WTC11 (cell line): Measurements from ENCODE around the gene MYBPHL. TPM values are rescaled to one million over a fixed set of nuclear protein-coding genes. Genes with fewer than 3 reads are reported as not detected.

Experiments used
- ATAC-seq: fragments of 200-7000 bp; cut with Tn5 transposase; 2 replicates; pipeline ENCODE4 v1.10.0; 2021; ENCODE audit warnings: mild to moderate bottlenecking, moderate library complexity
- CTCF ChIA-PET: fragments of 300-600 bp; sonication (Branson Sonifier 250); formaldehyde crosslinking; loops from one replicate; lab custom pipeline; 2021; ENCODE audit warnings: antibody characterized with exemption; lab: Charles Lee
- POLR2A ChIA-PET: fragments of 350-600 bp; sonication (Branson Sonifier 250); formaldehyde crosslinking; loops from one replicate; lab custom pipeline; 2021; ENCODE audit warnings: antibody characterized with exemption; lab: Charles Lee
- DNase-seq: peaks from one replicate; pipeline ENCODE4 v3.0.0; 2021; ENCODE audit warnings: low spot score
- H3K27ac Mint-ChIP-seq: 2 replicates; pipeline ENCODE4 v1.8.0; 2021; ENCODE audit warnings: mixed read lengths
- H3K27me3 Mint-ChIP-seq: 2 replicates; pipeline ENCODE4 v1.8.0; 2021; ENCODE audit warnings: low read depth, mild to moderate bottlenecking, moderate library complexity, mixed read lengths
- H3K36me3 Mint-ChIP-seq: 2 replicates; pipeline ENCODE4 v1.8.0; 2021; ENCODE audit warnings: mixed read lengths
- H3K4me1 Mint-ChIP-seq: 2 replicates; pipeline ENCODE4 v1.8.0; 2022; ENCODE audit warnings: mixed read lengths
- H3K4me3 Mint-ChIP-seq: 2 replicates; pipeline ENCODE4 v1.8.0; 2021; ENCODE audit warnings: mild to moderate bottlenecking, moderate library complexity, mixed read lengths
- H3K9me3 Mint-ChIP-seq: 2 replicates; pipeline ENCODE4 v1.8.0; 2021; ENCODE audit warnings: mixed read lengths
- ATF1 ChIP-seq: sonication (generic); formaldehyde crosslinking; IDR thresholded peaks from 2 replicates; pipeline ENCODE4 v1.8.1; 2023; ENCODE audit warnings: mild to moderate bottlenecking, moderate library complexity, missing genetic modification reagents
- CREB1 ChIP-seq: sonication (generic); formaldehyde crosslinking; IDR thresholded peaks from 2 replicates; pipeline ENCODE4 v1.8.0; 2023; ENCODE audit warnings: mild to moderate bottlenecking, missing genetic modification reagents
- FOXJ3 ChIP-seq: sonication (generic); formaldehyde crosslinking; IDR thresholded peaks from 2 replicates; pipeline ENCODE4 v1.9.0; 2021; ENCODE audit warnings: missing genetic modification reagents, mild to moderate bottlenecking, borderline replicate concordance
- GRHL2 ChIP-seq: fragments of 250-450 bp; sonication (Bioruptor Pico); IDR thresholded peaks from 2 replicates; pipeline ENCODE4 v1.8.0; 2022; ENCODE audit warnings: mild to moderate bottlenecking, moderate library complexity; ENCODE audit not compliant: insufficient replicate concordance, severe bottlenecking
- GTF2I ChIP-seq: fragments of 250-450 bp; sonication (Bioruptor Pico); conservative IDR thresholded peaks from 2 replicates; pipeline ENCODE4 v1.4.0; 2021; ENCODE audit warnings: mild to moderate bottlenecking
- KAT7 ChIP-seq: sonication (generic); formaldehyde crosslinking; IDR thresholded peaks from 2 replicates; pipeline ENCODE4 v1.8.1; 2023; ENCODE audit warnings: missing genetic modification reagents, mild to moderate bottlenecking, borderline replicate concordance
- NFATC4 ChIP-seq: fragments of 250-450 bp; sonication (Bioruptor Pico); IDR thresholded peaks from 2 replicates; pipeline ENCODE4 v1.9.0; 2021; ENCODE audit warnings: mild to moderate bottlenecking
- NR1H2 ChIP-seq: sonication (generic); formaldehyde crosslinking; IDR thresholded peaks from 2 replicates; pipeline ENCODE4 v1.9.0; 2021; ENCODE audit warnings: mild to moderate bottlenecking, moderate library complexity, missing genetic modification reagents
- ZNF219 ChIP-seq: sonication (generic); formaldehyde crosslinking; IDR thresholded peaks from 2 replicates; pipeline ENCODE4 v1.8.0; 2023; ENCODE audit warnings: missing genetic modification reagents, mild to moderate bottlenecking, borderline replicate concordance
- ZNF232 ChIP-seq: sonication (generic); formaldehyde crosslinking; IDR thresholded peaks from 2 replicates; pipeline ENCODE4 v1.8.0; 2022; ENCODE audit warnings: mild to moderate bottlenecking, missing genetic modification reagents
- ZNF671 ChIP-seq: fragments of 250-450 bp; sonication (Bioruptor Pico); IDR thresholded peaks from 2 replicates; pipeline ENCODE4 v1.8.0; 2021; ENCODE audit warnings: mild to moderate bottlenecking
- total RNA-seq: library from RNA; stranded (reverse); gene quantifications from 3 replicates; pipeline ENCODE4 v1.2.3, GENCODE V29; 2021
- TF ChIP-seq, protein P1 (sequence below): fragments of 250-450 bp; sonication (Bioruptor Pico); IDR thresholded peaks from 2 replicates; pipeline ENCODE4 v1.8.0; 2021; ENCODE audit warnings: mild to moderate bottlenecking
- TF ChIP-seq, protein P2 (sequence below): sonication (generic); formaldehyde crosslinking; IDR thresholded peaks from 2 replicates; pipeline ENCODE4 v1.8.1; 2022; ENCODE audit warnings: missing genetic modification reagents, borderline replicate concordance
- TF ChIP-seq, protein P3 (sequence below): sonication (generic); formaldehyde crosslinking; IDR thresholded peaks from 2 replicates; pipeline ENCODE4 v1.8.1; 2023; ENCODE audit warnings: mild to moderate bottlenecking, moderate library complexity, missing genetic modification reagents
- TF ChIP-seq, protein P4 (sequence below): sonication (generic); formaldehyde crosslinking; IDR thresholded peaks from 2 replicates; pipeline ENCODE4 v1.8.0; 2023; ENCODE audit warnings: missing genetic modification reagents, mild to moderate bottlenecking, borderline replicate concordance
- TF ChIP-seq, protein P5 (sequence below): fragments of 250-450 bp; sonication (Bioruptor Pico); IDR thresholded peaks from 2 replicates; pipeline ENCODE4 v1.9.0; 2021; ENCODE audit warnings: mild to moderate bottlenecking
- TF ChIP-seq, protein P6 (sequence below): fragments of 200-600 bp; IDR thresholded peaks from 2 replicates; pipeline ENCODE4 v1.8.0; 2022; ENCODE audit warnings: antibody characterized with exemption

MYBPHL gene
- total RNA-seq, 1 experiment from 2014 or later, result 1.2 TPM

DNA sequence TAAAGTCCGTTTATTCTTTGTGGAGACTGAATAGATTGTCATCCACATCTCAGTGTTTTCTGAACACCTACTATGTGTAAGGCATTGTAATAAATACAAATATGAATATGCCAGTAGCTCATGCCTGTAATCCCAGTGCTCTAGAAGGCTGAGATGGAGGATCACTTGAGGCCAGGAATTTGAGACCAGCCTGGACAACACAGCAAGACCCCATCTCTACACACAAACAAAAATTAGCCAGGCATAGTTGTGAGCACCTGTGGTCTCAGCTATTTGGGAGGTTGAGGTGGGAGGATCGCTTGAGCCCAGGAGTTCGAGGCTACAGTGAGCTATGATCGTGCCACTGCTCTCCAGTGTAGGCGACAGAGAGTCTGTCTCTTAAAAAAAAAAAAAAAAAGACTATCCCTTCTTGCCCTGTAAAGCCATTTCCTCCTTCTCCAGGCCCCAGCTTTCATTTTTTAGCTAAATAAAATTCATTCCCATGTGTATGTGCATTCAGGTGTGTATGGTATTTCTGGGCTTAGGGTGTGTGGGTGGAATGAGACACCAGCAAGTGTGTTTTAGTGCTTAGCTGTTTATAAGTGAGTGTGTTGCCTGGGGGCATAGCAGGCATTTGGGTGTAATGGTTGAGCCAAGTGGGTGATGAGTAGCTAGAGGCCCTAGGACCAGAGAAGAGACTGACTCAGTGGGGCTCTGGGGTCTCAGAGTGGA, 49.7 kb downstream of the MYBPHL start:
- DNase-seq, result no peak
- 0 out of 2 replicates have a peak, but pooled peaks cover 4% of the 10 kb centered on the region for H3K9me3 Mint-ChIP-seq
- no peak for ATAC-seq
- TF ChIP-seq CREB1 (CRISPR knock-in tag), result no peak
- no peak for TF ChIP-seq NR1H2
- TF ChIP-seq, protein P1, sequence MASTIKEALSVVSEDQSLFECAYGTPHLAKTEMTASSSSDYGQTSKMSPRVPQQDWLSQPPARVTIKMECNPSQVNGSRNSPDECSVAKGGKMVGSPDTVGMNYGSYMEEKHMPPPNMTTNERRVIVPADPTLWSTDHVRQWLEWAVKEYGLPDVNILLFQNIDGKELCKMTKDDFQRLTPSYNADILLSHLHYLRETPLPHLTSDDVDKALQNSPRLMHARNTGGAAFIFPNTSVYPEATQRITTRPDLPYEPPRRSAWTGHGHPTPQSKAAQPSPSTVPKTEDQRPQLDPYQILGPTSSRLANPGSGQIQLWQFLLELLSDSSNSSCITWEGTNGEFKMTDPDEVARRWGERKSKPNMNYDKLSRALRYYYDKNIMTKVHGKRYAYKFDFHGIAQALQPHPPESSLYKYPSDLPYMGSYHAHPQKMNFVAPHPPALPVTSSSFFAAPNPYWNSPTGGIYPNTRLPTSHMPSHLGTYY (CRISPR knock-in tag), result no peak
- TF ChIP-seq FOXJ3, result no peak
- TF ChIP-seq, protein P2, sequence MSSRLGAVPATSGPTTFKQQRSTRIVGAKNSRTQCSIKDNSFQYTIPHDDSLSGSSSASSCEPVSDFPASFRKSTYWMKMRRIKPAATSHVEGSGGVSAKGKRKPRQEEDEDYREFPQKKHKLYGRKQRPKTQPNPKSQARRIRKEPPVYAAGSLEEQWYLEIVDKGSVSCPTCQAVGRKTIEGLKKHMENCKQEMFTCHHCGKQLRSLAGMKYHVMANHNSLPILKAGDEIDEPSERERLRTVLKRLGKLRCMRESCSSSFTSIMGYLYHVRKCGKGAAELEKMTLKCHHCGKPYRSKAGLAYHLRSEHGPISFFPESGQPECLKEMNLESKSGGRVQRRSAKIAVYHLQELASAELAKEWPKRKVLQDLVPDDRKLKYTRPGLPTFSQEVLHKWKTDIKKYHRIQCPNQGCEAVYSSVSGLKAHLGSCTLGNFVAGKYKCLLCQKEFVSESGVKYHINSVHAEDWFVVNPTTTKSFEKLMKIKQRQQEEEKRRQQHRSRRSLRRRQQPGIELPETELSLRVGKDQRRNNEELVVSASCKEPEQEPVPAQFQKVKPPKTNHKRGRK (CRISPR knock-in tag), result no peak
- TF ChIP-seq GRHL2 (CRISPR knock-in tag), result no peak
- no peak for TF ChIP-seq ZNF219 (CRISPR knock-in tag)
- TF ChIP-seq NFATC4 (CRISPR knock-in tag), result no peak
- no peak for TF ChIP-seq ZNF671 (CRISPR knock-in tag)
- TF ChIP-seq ATF1 (CRISPR knock-in tag), result no peak
- TF ChIP-seq, protein P3, sequence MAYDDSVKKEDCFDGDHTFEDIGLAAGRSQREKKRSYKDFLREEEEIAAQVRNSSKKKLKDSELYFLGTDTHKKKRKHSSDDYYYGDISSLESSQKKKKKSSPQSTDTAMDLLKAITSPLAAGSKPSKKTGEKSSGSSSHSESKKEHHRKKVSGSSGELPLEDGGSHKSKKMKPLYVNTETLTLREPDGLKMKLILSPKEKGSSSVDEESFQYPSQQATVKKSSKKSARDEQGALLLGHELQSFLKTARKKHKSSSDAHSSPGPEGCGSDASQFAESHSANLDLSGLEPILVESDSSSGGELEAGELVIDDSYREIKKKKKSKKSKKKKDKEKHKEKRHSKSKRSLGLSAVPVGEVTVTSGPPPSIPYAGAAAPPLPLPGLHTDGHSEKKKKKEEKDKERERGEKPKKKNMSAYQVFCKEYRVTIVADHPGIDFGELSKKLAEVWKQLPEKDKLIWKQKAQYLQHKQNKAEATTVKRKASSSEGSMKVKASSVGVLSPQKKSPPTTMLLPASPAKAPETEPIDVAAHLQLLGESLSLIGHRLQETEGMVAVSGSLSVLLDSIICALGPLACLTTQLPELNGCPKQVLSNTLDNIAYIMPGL, result no peak
- TF ChIP-seq KAT7 (CRISPR knock-in tag), result no peak
- TF ChIP-seq, protein P4, sequence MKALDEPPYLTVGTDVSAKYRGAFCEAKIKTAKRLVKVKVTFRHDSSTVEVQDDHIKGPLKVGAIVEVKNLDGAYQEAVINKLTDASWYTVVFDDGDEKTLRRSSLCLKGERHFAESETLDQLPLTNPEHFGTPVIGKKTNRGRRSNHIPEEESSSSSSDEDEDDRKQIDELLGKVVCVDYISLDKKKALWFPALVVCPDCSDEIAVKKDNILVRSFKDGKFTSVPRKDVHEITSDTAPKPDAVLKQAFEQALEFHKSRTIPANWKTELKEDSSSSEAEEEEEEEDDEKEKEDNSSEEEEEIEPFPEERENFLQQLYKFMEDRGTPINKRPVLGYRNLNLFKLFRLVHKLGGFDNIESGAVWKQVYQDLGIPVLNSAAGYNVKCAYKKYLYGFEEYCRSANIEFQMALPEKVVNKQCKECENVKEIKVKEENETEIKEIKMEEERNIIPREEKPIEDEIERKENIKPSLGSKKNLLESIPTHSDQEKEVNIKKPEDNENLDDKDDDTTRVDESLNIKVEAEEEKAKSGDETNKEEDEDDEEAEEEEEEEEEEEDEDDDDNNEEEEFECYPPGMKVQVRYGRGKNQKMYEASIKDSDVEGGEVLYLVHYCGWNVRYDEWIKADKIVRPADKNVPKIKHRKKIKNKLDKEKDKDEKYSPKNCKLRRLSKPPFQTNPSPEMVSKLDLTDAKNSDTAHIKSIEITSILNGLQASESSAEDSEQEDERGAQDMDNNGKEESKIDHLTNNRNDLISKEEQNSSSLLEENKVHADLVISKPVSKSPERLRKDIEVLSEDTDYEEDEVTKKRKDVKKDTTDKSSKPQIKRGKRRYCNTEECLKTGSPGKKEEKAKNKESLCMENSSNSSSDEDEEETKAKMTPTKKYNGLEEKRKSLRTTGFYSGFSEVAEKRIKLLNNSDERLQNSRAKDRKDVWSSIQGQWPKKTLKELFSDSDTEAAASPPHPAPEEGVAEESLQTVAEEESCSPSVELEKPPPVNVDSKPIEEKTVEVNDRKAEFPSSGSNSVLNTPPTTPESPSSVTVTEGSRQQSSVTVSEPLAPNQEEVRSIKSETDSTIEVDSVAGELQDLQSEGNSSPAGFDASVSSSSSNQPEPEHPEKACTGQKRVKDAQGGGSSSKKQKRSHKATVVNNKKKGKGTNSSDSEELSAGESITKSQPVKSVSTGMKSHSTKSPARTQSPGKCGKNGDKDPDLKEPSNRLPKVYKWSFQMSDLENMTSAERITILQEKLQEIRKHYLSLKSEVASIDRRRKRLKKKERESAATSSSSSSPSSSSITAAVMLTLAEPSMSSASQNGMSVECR, result no peak
- H3K36me3 Mint-ChIP-seq, result peaks cover 5% of the 10 kb centered on the region
- POLR2A ChIA-PET, result no interaction called here
- peaks cover 43% of the 10 kb centered on the region for H3K4me1 Mint-ChIP-seq
- CTCF ChIA-PET, result interaction anchor here (1.1 to 6.0 kb wide), 3 partner anchors 17 to 64 kb away, joined by 4 to 109 read pairs (median 46); no protein-coding TSS in a partner anchor
- peak overlapping the region; percentile 79; the same call in 1 of the 2 replicates for H3K27ac Mint-ChIP-seq
- no peak overlapping the region for H3K4me3 Mint-ChIP-seq
- no peaks in the 10 kb centered on the region for H3K27me3 Mint-ChIP-seq

DNA sequence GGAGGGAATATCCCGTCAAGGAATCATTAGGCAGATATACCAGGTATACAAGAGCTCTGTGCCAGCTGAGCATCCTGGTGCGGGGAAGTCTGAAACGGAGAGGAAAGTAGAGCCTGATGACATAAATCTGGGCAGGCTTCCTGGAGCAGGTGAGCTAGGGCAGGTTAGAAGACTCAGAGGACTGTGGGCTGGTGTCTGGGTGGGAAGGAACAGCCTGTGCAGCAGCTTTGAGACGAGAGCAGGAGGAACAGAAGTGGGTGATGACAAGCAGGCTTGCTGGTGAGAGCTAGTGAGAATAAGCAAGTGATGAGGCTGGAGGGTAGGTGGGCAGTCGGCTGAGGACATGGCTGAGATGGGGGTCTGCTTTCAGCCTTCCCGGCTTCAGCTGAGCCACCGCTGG, 50.7 kb downstream of the MYBPHL start:
- ChIA-PET CTCF (interaction anchor here (0.9 to 6.0 kb wide), 7 partner anchors 16 to 277 kb away, joined by 4 to 109 read pairs (median 5); partner anchors contain the start of gene SORT1), POLR2A (interaction anchor here (0.5 kb wide), 1 partner anchor 293 kb away, joined by 4 read pairs; the partner anchor contains the start of gene CLCC1)
- no peak overlapping the region for H3K4me3 Mint-ChIP-seq
- H3K27ac Mint-ChIP-seq, result peak overlapping the region; percentile 80
- peaks cover 13% of the 10 kb centered on the region for H3K36me3 Mint-ChIP-seq
- H3K27me3 Mint-ChIP-seq, result peaks cover 5% of the 10 kb centered on the region
- TF ChIP-seq, protein P5, sequence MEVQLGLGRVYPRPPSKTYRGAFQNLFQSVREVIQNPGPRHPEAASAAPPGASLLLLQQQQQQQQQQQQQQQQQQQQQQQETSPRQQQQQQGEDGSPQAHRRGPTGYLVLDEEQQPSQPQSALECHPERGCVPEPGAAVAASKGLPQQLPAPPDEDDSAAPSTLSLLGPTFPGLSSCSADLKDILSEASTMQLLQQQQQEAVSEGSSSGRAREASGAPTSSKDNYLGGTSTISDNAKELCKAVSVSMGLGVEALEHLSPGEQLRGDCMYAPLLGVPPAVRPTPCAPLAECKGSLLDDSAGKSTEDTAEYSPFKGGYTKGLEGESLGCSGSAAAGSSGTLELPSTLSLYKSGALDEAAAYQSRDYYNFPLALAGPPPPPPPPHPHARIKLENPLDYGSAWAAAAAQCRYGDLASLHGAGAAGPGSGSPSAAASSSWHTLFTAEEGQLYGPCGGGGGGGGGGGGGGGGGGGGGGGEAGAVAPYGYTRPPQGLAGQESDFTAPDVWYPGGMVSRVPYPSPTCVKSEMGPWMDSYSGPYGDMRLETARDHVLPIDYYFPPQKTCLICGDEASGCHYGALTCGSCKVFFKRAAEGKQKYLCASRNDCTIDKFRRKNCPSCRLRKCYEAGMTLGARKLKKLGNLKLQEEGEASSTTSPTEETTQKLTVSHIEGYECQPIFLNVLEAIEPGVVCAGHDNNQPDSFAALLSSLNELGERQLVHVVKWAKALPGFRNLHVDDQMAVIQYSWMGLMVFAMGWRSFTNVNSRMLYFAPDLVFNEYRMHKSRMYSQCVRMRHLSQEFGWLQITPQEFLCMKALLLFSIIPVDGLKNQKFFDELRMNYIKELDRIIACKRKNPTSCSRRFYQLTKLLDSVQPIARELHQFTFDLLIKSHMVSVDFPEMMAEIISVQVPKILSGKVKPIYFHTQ (CRISPR knock-in tag), result no peak
- TF ChIP-seq GRHL2 (CRISPR knock-in tag) (no peak), GTF2I (CRISPR knock-in tag) (no peak), ZNF232 (no peak)
- TF ChIP-seq, protein P6, sequence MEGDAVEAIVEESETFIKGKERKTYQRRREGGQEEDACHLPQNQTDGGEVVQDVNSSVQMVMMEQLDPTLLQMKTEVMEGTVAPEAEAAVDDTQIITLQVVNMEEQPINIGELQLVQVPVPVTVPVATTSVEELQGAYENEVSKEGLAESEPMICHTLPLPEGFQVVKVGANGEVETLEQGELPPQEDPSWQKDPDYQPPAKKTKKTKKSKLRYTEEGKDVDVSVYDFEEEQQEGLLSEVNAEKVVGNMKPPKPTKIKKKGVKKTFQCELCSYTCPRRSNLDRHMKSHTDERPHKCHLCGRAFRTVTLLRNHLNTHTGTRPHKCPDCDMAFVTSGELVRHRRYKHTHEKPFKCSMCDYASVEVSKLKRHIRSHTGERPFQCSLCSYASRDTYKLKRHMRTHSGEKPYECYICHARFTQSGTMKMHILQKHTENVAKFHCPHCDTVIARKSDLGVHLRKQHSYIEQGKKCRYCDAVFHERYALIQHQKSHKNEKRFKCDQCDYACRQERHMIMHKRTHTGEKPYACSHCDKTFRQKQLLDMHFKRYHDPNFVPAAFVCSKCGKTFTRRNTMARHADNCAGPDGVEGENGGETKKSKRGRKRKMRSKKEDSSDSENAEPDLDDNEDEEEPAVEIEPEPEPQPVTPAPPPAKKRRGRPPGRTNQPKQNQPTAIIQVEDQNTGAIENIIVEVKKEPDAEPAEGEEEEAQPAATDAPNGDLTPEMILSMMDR, result no peak
- ATAC-seq (no peak), DNase-seq (no peak)
- H3K4me1 Mint-ChIP-seq, result peaks cover 43% of the 10 kb centered on the region
- H3K9me3 Mint-ChIP-seq, result peaks cover 8% of the 10 kb centered on the region; the same call in 1 of the 2 replicates
